CD14-positive monocyte (primary cell): ENCODE measurements around the gene TFEC. TPM values are rescaled to one million over a fixed set of nuclear protein-coding genes. Genes with fewer than 3 reads are reported as not detected.

Experiments
- DNase-seq, 3 donors: peaks; one replicate each; pipeline ENCODE4 v3.0.0-alpha.2; 2011 to 2022
- H2AFZ ChIP-seq: 2 replicates; pipeline ENCODE4 v1.6.0; 2012; ENCODE audit warnings: mild to moderate bottlenecking, low read depth, low read length, inconsistent platforms; ENCODE audit not compliant: insufficient read depth, poor library complexity, severe bottlenecking
- H3K27ac ChIP-seq, 2 donors: 1 replicate in 1 of 2; 2 replicates in 1 of 2; pipeline ENCODE4 v1.5.1; 2012 to 2013; ENCODE audit warnings: low read length in 2 of 2, control low read depth in 1 of 2, inconsistent platforms in 1 of 2, low read depth in 1 of 2, mild to moderate bottlenecking in 1 of 2
- H3K27me3 ChIP-seq, 2 donors: one replicate each; pipeline versions ENCODE4 v1.6.0 to v1.6.1; 2011 to 2013; ENCODE audit warnings: low read length in 2 of 2; ENCODE audit not compliant: control insufficient read depth in 2 of 2, insufficient read depth in 2 of 2
- H3K36me3 ChIP-seq, 2 donors: replicated peaks in 1 of 2; 1 replicate in 1 of 2; 2 replicates in 1 of 2; pipeline versions ENCODE4 v1.5.1 to v1.6.1; 2012 to 2013; ENCODE audit warnings: low read length in 2 of 2, control low read depth in 1 of 2, inconsistent platforms in 1 of 2, mild to moderate bottlenecking in 1 of 2; ENCODE audit not compliant: insufficient read depth in 2 of 2, control insufficient read depth in 1 of 2
- H3K4me1 ChIP-seq, 2 donors: 1 replicate in 1 of 2; 2 replicates in 1 of 2; pipeline versions ENCODE4 v1.5.1 to v1.6.1; 2012 to 2013; ENCODE audit warnings: low read length in 2 of 2, control low read depth in 1 of 2, inconsistent platforms in 1 of 2, mild to moderate bottlenecking in 1 of 2, moderate library complexity in 1 of 2; ENCODE audit not compliant: insufficient read depth in 2 of 2, control insufficient read depth in 1 of 2
- H3K4me2 ChIP-seq: replicated peaks from 2 replicates; pipeline ENCODE3; 2012; ENCODE audit warnings: low read length, moderate library complexity, mild to moderate bottlenecking; ENCODE audit not compliant: poor library complexity, severe bottlenecking; ENCODE audit errors: extremely low read depth
- H3K4me3 ChIP-seq, 3 experiments: fragments of 200-600 bp in 1 of 3; sonication (generic) in 1 of 3; replicated peaks in 1 of 3; 1 replicate in 2 of 3; 2 replicates in 1 of 3; pipeline ENCODE4 v1.5.1; 2011 to 2013; ENCODE audit warnings: low read length in 3 of 3, mild to moderate bottlenecking in 3 of 3, control low read depth in 2 of 3, low read depth in 2 of 3, inconsistent platforms in 1 of 3, moderate library complexity in 1 of 3
- H3K79me2 ChIP-seq: 2 replicates; pipeline ENCODE4 v1.6.0; 2012; ENCODE audit warnings: mild to moderate bottlenecking, control low read depth, inconsistent platforms, low read length, moderate library complexity; ENCODE audit not compliant: insufficient read depth
- H3K9ac ChIP-seq: 2 replicates; pipeline ENCODE4 v1.6.0; 2017; ENCODE audit warnings: low read length, mild to moderate bottlenecking; ENCODE audit not compliant: insufficient read depth, poor library complexity, severe bottlenecking
- H3K9me3 ChIP-seq, 2 donors: replicated peaks in 1 of 2; 1 replicate in 1 of 2; 2 replicates in 1 of 2; pipeline versions ENCODE4 v1.5.1 to v1.6.1; 2012 to 2013; ENCODE audit warnings: low read length in 2 of 2, control low read depth in 1 of 2; ENCODE audit not compliant: control insufficient read depth in 1 of 2, insufficient read depth in 1 of 2
- H4K20me1 ChIP-seq: 2 replicates; pipeline ENCODE4 v1.6.0; 2012; ENCODE audit warnings: mild to moderate bottlenecking, low read length, control low read depth, moderate library complexity; ENCODE audit not compliant: insufficient read depth
- H3K27ac Mint-ChIP-seq, 7 donors: one replicate each; pipeline ENCODE4 v1.8.0; 2020; ENCODE audit warnings: mild to moderate bottlenecking in 7 of 7, mixed read lengths in 7 of 7, moderate library complexity in 6 of 7, inconsistent platforms in 2 of 7
- H3K27me3 Mint-ChIP-seq, 3 donors: one replicate each; pipeline ENCODE4 v1.8.0; 2021 to 2022; ENCODE audit warnings: low read depth in 3 of 3, mild to moderate bottlenecking in 3 of 3, mixed read lengths in 3 of 3, moderate library complexity in 3 of 3, inconsistent platforms in 1 of 3
- H3K36me3 Mint-ChIP-seq, 2 donors: one replicate each; pipeline ENCODE4 v1.8.0; 2020; ENCODE audit warnings: mixed read lengths in 2 of 2, inconsistent platforms in 1 of 2, mild to moderate bottlenecking in 1 of 2
- H3K4me1 Mint-ChIP-seq: one replicate; pipeline ENCODE4 v1.8.0; 2020; ENCODE audit warnings: mild to moderate bottlenecking, mixed read lengths
- H3K4me3 Mint-ChIP-seq, 2 donors: one replicate each; pipeline ENCODE4 v1.8.0; 2020; ENCODE audit warnings: mild to moderate bottlenecking in 2 of 2, mixed read lengths in 2 of 2, moderate library complexity in 1 of 2
- H3K9me3 Mint-ChIP-seq, 7 donors: one replicate each; pipeline ENCODE4 v1.8.0; 2020 to 2022; ENCODE audit warnings: mixed read lengths in 7 of 7, mild to moderate bottlenecking in 6 of 7, moderate library complexity in 6 of 7, inconsistent platforms in 2 of 7
- CTCF ChIP-seq: fragments of 200-600 bp; IDR thresholded peaks from one replicate; pipeline ENCODE4 v1.8.0; 2022; ENCODE audit warnings: antibody characterized with exemption, mild to moderate bottlenecking
- WGBS: methylation state at CpG from one replicate; pipeline ENCODE4 v1.1.5; 2013; ENCODE audit warnings: missing lambda C conversion rate; ENCODE audit not compliant: insufficient coverage; 5-methylcytosine and 5-hydroxymethylcytosine counted together
- intact Hi-C, 2 donors: fragments of 100-400 bp; cut with micrococcal nuclease; formaldehyde crosslinking; loops; one replicate each; pipeline versions ENCODE4 v1.15.0 to v1.15.1; 2023
- polyA plus RNA-seq, 3 donors: library from polyadenylated mRNA; depleted of rRNA in 1 of 3; unstranded in 2 of 3; stranded (reverse) in 1 of 3; fragments of 300-500 nt in 2 of 3; fragments of >200 nt in 1 of 3; fragmentation: Illumina TruSeq in 2 of 3; gene quantifications; 1 replicate in 2 of 3; 2 replicates in 1 of 3; pipeline ENCODE4 v1.2.3, GENCODE V29; 2012 to 2021

Gene TFEC
- polyA plus RNA-seq, 3 donors: 13.3 to 55.9 (median 17.4) TPM

GRCh38 chr7:116021237-116021636 lies 9.3 kb downstream of the TFEC start:
- peaks cover 13 to 16% of the 10 kb centered on the region in 2 donors for H3K36me3 Mint-ChIP-seq
- intact Hi-C loops: loop anchor here in 1 of 2 donors (10.0 kb wide), 1 partner anchor 194 kb away; the partner anchor contains the start of gene TES
- no peak for TF ChIP-seq CTCF
- peaks cover 52 to 67% of the 10 kb centered on the region in 2 donors for H3K4me1 ChIP-seq
- no peak overlapping the region for H2AFZ ChIP-seq
- H3K27me3 Mint-ChIP-seq: no peaks in the 10 kb centered on the region
- H3K27ac ChIP-seq: peak overlapping the region in 1 of 2 donors; percentile 39
- peaks cover 68% of the 10 kb centered on the region for H4K20me1 ChIP-seq
- peaks cover 0 to 2% (median 0%) of the 10 kb centered on the region in 7 donors for H3K9me3 Mint-ChIP-seq
- no peak overlapping the region for H3K4me2 ChIP-seq
- H3K27ac Mint-ChIP-seq: peak overlapping the region in 5 of 7 donors; percentile 18 to 87 (median 56)
- no peak overlapping the region for H3K4me3 Mint-ChIP-seq
- H3K9me3 ChIP-seq: no peaks in the 10 kb centered on the region
- H3K4me1 Mint-ChIP-seq: peaks cover 70% of the 10 kb centered on the region
- H3K9ac ChIP-seq: no peak overlapping the region
- WGBS: 40% methylated on average over 1 of the region's 2 CpGs
- no peaks in the 10 kb centered on the region for H3K27me3 ChIP-seq
- no peak for DNase-seq
- H3K36me3 ChIP-seq: no peaks in the 10 kb centered on the region
- H3K4me3 ChIP-seq: no peak overlapping the region
- peaks cover 100% of the 10 kb centered on the region for H3K79me2 ChIP-seq

GRCh38 chr7:116018731-116019130 lies 11.8 kb downstream of the TFEC start:
- Histone ChIP-seq H3K9me3 (no peaks in the 10 kb centered on the region), H3K79me2 (peaks cover 100% of the 10 kb centered on the region), H3K27me3 (no peaks in the 10 kb centered on the region), H3K9ac (no peak overlapping the region), H3K4me1 (peaks cover 45 to 64% of the 10 kb centered on the region in 2 donors), H3K27ac (peak overlapping the region in 1 of 2 donors; percentile 47), H4K20me1 (peaks cover 87% of the 10 kb centered on the region), H2AFZ (no peak overlapping the region), H3K4me3 (no peak overlapping the region), H3K4me2 (no peak overlapping the region), H3K36me3 (no peaks in the 10 kb centered on the region)
- H3K4me1 Mint-ChIP-seq: peaks cover 53% of the 10 kb centered on the region
- TF ChIP-seq CTCF: no peak
- H3K36me3 Mint-ChIP-seq: peaks cover 10 to 11% of the 10 kb centered on the region in 2 donors
- H3K4me3 Mint-ChIP-seq: peak overlapping the region in 1 of 2 donors; percentile 24
- no peak for DNase-seq
- H3K27ac Mint-ChIP-seq: peak overlapping the region; percentile 57 to 83 (median 75)
- peaks cover 0 to 2% (median 0%) of the 10 kb centered on the region in 7 donors for H3K9me3 Mint-ChIP-seq
- H3K27me3 Mint-ChIP-seq: no peaks in the 10 kb centered on the region
- intact Hi-C loops: no loop called here
